HL-60 (cell line): ENCODE measurements around the gene FAM90A1.
"Not testable (repeated sequence)": the region's sequence is repeated elsewhere in the genome, so short reads cannot be mapped to it uniquely, and the experiment has no call there.

Source experiments
- CTCF ChIP-seq: IDR thresholded peaks from one replicate; pipeline ENCODE4 v1.5.1; 2011; ENCODE audit warnings: low read length, control low read depth, inconsistent platforms; ENCODE audit not compliant: insufficient read depth
- POLR2AphosphoS5 ChIP-seq: IDR thresholded peaks from 2 replicates; pipeline ENCODE4 v1.6.1; 2012; ENCODE audit warnings: low read depth
- SPI1 ChIP-seq: IDR thresholded peaks from 2 replicates; pipeline ENCODE4 v1.6.1; 2012; ENCODE audit warnings: low read depth, mild to moderate bottlenecking, borderline replicate concordance
- TF ChIP-seq, protein P1 (sequence below): IDR thresholded peaks from 2 replicates; pipeline ENCODE4 v1.6.1; 2012; ENCODE audit warnings: low read depth; ENCODE audit not compliant: insufficient replicate concordance

GRCh38 chr12:8227732-8228077 is 287 bp upstream of the FAM90A1 start:
- not testable (repeated sequence) for TF ChIP-seq CTCF, POLR2AphosphoS5, SPI1
- TF ChIP-seq, protein P1, sequence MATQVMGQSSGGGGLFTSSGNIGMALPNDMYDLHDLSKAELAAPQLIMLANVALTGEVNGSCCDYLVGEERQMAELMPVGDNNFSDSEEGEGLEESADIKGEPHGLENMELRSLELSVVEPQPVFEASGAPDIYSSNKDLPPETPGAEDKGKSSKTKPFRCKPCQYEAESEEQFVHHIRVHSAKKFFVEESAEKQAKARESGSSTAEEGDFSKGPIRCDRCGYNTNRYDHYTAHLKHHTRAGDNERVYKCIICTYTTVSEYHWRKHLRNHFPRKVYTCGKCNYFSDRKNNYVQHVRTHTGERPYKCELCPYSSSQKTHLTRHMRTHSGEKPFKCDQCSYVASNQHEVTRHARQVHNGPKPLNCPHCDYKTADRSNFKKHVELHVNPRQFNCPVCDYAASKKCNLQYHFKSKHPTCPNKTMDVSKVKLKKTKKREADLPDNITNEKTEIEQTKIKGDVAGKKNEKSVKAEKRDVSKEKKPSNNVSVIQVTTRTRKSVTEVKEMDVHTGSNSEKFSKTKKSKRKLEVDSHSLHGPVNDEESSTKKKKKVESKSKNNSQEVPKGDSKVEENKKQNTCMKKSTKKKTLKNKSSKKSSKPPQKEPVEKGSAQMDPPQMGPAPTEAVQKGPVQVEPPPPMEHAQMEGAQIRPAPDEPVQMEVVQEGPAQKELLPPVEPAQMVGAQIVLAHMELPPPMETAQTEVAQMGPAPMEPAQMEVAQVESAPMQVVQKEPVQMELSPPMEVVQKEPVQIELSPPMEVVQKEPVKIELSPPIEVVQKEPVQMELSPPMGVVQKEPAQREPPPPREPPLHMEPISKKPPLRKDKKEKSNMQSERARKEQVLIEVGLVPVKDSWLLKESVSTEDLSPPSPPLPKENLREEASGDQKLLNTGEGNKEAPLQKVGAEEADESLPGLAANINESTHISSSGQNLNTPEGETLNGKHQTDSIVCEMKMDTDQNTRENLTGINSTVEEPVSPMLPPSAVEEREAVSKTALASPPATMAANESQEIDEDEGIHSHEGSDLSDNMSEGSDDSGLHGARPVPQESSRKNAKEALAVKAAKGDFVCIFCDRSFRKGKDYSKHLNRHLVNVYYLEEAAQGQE = not testable (repeated sequence)
